Measurements from ENCODE around the gene HDC.

Gene HDC, protein sequence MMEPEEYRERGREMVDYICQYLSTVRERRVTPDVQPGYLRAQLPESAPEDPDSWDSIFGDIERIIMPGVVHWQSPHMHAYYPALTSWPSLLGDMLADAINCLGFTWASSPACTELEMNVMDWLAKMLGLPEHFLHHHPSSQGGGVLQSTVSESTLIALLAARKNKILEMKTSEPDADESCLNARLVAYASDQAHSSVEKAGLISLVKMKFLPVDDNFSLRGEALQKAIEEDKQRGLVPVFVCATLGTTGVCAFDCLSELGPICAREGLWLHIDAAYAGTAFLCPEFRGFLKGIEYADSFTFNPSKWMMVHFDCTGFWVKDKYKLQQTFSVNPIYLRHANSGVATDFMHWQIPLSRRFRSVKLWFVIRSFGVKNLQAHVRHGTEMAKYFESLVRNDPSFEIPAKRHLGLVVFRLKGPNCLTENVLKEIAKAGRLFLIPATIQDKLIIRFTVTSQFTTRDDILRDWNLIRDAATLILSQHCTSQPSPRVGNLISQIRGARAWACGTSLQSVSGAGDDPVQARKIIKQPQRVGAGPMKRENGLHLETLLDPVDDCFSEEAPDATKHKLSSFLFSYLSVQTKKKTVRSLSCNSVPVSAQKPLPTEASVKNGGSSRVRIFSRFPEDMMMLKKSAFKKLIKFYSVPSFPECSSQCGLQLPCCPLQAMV

DNA sequence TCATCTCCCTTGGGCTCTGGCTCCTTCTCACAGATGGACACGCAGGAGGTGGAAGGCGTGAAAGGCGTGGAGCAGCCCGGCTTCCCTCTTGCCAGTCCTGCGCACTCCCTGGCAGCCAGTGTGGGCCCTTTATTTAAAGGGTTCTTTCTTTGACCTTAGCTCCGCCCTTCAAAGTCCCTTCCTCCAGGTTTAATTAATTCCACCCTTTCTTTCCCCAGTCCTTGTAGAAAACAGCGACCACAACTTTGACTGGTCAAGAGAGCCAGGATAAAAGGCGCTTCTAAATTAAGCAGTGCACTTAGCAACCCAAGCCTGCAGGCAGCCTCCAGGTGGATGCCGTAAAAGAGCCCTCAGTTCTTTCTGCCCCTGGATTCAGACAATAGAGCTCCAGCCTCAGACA lies at the start of gene HDC:
HDC (minus strand) TSS at position 107 of the 400 bp plus-strand sequence; CDS start at position 4, 103 bp downstream.
- no peak for DNase-seq (ENCODE audit: low spot score)

DNA sequence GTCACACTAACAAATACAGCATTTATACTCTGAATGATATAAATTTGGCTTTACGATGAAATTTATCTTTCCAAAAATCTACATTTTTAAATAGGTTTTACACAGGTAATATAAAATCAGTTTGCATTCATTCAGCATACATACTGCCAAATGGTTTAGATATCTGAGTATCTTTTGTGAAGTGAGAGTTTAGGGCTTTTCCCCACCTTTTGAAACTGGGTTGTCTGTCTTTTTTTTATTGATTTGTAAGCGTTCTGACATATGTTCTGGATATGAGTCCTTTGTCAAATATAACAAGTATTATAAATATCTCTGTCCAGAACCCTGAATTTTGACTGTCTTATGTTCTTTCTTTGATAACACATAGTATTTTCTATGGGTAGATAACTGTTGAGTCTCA lies 47.1 kb upstream of the HDC start:
- no peak for DNase-seq (ENCODE audit: low spot score)

DNA sequence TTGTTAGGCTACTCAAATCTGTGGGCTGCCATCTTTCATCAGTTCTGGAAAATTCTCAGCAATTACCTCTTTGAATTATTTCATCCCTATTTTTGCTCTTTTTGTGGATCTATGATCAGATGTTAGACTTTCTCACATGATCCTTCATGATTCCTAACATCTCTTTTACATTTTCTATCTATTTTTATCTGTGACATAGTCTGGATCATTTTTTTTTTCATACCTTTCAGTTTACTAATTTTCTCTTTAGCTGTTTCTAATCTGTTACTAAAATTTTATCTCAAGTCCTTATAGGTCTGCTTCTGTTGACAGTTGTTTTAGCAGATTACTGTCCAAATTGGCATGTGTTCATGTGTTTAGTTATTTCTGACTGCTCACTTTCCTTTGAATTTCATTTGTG lies 42.3 kb upstream of the HDC start:
- DNase-seq (ENCODE audit: low spot score): no peak

DNA sequence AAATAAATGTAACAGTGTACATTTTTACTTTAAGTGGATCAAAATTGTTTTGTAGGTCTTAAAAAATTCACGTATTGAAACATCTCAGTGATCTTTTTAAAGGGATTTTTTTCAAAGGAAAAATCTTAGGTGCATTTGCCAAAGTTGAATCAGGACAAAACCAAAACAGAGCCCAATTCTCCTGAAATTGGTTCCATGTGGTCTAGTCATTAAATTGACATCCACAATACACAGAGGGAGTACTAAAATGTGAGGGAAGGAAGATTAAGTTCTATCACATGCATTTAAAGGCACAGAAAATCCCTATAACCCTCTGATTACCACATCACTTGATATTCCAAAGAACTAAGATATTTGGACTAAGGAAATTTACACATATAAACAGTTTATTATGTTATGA lies 39.3 kb upstream of the HDC start:
- no peak for DNase-seq (ENCODE audit: low spot score)

DNA sequence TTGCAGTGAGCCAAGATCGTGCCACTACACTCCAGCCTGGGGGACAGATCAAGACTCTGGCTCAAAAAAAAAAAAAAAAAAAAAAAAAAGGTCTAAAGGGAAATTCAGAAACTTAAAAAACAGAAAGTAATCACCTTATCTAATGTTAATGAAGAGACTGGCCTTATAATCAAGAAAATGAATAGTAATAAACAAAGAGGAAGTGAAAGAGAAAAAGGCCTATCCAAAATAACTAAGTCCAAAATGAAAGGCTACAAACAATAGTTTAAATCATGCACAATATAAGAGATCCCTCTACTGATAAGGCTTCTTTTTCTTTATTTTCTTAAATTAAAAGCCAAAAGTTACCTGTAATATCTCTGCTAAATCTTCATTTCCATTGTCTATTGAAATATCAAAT lies 37.1 kb upstream of the HDC start:
- DNase-seq (ENCODE audit: low spot score): no peak

DNA sequence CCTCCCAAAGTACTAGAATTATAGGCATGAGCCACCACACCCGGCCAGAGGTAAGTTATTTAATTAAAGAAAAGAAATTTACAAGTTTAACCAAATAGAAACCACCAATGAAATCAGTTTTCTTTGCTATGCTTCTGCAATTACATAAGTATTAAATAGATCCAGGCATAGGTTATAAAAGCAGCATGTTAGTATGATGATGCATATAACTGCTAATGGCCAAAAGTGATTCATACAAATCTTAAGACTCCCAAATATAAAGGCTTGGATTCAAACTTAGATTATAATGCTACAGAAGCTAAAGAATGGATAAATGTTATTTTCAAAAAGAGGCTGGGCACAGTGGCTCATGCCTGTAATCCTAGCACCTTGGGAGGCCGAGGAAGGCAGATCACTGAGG lies 32.8 kb upstream of the HDC start:
- DNase-seq (ENCODE audit: low spot score): no peak

DNA sequence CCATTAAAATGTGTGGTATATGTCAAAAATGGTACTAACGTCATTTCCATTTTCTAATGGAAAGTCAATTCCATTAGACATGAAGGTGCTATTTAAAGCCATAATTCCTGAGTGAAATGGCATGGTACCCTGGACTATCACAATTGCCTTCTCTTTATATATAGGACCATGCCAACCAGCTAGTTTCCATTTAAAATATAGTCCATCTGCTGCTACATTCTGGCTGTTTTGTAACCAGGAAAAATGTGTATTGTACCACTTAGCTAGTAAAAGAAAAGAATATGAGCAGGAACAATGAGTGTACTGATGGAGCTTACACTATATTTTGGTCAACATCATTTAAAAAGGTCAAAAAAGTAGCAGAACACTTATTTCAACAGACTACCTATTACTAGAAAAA lies 30.4 kb upstream of the HDC start:
- DNase-seq (ENCODE audit: low spot score): no peak

DNA sequence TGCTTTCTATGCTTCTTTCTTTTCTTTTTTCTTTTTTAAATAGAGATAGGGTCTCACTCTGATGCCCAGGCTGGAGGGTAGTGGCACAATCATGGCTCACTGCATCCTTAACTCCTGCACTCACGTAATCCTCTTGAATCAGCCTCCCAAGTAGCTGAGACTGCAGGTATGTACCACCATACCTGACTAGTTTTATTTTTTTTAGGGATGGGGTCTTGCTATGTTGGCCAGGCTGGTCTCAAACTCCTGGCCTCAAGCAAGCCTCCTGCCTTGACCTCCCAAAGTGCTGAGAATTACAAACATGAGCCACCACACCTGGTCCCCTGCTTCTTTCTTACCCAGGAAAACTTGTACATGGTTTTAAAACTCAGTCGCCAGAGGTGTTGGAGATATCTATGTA lies 24.2 kb upstream of the HDC start:
- DNase-seq (ENCODE audit: low spot score): no peak

DNA sequence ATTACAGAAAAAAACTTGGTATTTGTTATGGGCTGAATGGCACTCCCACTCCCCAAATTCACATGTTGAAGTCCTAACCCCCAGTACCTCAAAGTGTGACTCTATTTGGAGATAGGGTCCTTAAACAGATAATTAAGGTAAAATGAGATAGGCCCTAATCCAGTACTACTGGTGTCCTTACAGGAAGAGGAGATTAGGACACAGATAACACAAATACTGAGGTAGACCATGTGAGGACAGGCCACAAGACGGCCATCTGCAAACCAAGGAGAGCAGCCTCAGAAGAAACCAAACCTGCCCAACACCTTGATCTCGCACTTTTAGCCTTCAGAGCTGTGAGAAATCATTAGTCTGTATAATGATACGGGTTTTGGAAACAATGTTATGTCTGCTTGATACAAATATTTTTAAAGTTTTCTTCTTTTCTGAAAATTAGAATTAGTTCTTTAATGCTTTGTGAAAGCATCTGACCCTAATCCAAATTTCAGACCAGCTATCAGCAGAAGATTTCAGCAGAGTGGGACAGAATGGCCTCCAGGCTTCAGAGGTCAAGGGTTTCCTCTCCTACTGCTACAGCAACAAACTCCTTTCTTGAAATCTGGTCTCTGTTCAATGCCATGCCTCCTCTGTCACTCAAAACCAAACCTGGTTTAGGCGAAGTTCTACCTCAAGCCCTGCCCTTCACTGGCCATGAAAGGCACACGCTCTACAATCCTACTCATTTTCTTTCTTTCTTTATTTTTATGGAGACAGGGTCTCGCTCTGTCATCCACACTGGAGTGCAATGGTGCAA lies 22.0 kb upstream of the HDC start:
- DNase-seq (ENCODE audit: low spot score): no peak

DNA sequence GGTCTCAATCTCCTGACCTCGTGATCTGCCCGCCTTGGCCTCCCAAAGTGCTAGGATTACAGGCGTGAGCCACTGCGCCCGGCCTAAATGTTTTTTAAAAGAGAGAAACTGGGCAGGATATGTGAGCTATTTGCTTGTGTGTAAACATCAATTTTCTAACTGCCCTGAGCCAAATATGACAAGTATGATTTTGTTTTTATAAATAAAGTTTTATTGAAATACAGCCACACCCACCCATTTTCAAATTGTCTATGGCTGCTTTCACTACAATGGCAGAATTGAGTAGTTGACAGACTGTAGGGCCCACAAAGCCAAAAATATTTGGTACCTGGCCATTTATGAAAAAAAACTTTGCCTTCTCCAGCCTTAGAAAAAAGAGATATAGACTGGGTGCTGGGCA lies 15.9 kb upstream of the HDC start:
- no peak for DNase-seq (ENCODE audit: low spot score)

DNA sequence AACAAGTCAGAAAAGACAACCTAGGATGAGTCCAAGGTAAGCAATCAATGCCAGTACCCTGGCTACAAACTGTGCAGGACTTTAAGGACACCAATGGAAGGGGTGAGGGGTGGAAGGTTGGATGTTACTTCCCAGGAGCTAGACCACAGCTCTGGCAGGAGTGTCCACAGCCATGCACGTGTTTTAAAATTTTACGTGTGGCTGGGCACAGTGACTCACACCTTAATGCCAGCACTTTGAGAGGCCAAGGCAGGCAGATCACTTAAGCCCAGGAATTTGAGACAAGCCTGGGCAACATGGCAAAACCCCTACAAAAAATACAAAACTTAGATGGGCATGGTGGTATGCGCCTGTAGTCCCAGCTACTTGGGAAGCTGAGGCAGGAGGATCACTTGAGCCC lies 14.7 kb upstream of the HDC start:
- DNase-seq (ENCODE audit: low spot score): no peak

DNA sequence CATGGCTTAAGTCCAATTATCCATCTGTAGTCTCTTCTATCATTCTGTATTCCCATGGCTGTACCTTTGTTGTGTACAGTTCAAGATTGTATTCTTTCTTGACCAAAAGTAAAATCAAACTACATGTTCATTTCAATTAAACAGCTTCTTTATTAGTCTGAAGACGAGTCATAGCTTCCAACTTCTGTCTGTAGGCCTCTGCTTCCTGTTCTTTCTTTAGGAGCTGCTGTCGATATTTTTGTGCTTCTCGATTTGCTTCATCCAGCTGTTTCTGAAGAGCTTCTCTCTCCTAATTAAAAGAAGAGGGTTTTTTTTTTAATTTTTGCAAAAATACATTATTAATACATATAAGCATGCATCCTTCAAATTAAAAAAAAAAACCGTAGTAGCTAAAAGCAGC lies 13.0 kb upstream of the HDC start:
- DNase-seq (ENCODE audit: low spot score): no peak

DNA sequence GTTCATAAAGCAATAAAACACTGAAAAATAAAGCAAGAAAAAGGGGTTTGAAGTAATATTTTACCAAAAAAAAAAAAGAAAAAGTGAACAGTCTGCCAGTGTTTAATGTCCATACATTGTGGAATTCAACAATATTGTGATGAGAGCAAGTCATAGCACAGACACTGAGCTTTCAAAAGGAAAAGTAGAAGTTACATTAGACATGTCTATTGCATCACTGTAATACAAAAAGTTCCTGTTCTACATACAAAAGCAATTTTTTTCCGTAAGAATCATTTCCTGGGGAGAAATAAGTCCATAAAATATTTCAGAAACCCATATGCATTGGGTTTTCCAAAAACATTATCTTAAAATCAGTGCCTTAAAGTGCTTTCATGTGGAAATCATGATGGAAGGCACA lies 11.8 kb upstream of the HDC start:
- no peak for DNase-seq (ENCODE audit: low spot score)

DNA sequence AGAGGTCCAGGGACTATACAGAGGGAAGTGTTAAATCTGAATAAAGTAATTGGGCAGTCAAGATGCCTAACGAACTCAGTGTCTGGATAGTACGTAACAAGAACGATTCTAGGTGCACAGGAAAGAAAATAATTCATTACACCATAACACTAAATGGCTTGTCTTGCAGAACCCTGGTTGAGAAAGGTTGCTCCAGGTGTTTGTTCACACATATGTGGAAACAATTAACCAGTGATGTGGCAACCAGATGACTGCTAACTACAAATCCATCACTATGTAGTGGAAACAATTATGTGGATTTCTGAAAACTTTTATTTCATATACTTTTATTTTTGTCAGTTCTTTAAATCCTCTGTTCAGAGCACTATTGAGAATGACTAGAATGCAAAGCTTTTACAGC lies 10.4 kb upstream of the HDC start:
- no peak for DNase-seq (ENCODE audit: low spot score)

DNA sequence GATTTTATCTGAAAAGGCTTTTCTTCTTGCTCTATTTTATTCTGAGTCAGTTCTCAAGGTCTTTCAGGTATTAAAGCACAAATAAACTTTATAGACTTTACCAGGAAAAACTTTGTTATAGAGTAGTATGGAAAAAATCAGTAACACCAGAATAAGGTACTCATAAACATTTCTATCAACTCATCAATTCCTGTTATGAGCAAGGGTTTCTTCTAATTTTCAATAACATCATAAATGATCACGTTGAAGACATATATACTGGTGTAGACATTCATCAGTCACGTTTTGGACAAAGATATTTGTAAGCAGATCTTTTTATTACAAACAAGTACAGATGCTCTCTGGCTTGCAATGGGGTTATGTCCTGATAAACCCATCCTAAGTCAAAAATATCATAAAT lies 9.6 kb upstream of the HDC start:
- DNase-seq (ENCODE audit: low spot score): no peak

DNA sequence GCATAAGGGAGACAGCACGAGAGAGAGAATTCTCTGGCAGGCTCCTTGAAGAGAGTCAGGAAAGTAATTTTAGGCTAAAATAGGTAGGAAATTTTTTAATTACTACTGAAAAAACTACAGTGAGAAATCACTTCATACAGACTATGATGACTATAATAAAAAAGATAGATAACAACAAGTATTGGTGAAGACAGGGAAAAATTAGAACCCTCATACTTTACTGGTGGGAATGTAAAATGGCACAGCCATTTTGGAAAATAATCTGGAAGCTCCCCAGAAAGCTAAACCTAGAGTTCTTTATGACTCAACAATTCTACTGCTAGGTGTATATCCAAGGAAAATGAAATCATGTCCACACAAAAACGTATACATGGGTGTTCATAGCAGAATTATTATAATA lies 2.1 kb upstream of the HDC start:
- no peak for DNase-seq (ENCODE audit: low spot score)

DNA sequence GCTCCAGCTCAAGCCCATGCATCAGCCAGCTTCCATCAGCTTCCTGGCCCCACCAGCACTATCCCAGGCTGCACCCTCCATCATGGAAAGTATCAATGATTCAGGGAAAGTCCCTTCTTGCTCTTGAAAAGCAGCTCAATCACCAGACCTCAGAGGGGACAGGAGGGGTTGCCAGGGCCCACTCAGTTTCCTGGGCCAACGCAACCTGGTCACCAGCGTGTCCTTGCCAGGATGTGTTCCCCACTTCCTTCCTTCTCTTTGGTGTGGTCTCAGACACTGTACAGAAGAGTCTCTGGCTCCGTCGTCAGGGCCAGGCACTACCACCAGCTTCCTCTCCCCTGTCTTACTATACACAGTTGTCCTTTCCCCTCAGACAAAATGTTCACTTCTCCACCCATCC lies 3.0 kb downstream of the HDC start:
- DNase-seq (ENCODE audit: low spot score): no peak

DNA sequence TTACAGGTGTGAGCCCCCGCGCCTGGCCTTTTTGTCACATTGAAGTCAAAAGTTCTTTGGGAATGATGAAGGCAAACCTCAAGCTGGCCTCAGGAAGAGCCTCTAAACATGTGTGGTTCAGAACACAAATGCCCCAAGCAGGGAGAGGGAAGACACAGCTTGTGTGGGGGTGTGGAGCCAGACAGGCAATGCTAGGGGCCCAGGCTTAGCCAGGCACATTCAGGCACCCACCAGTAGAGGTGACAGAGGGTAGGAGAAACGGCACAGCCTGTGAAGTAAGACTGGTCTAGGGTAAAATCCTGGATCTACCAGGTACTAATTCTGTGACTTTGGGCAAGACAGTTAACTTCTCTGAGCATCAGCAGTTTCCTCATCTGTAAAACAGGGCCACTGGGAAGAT lies 3.5 kb downstream of the HDC start:
- DNase-seq (ENCODE audit: low spot score): no peak

DNA sequence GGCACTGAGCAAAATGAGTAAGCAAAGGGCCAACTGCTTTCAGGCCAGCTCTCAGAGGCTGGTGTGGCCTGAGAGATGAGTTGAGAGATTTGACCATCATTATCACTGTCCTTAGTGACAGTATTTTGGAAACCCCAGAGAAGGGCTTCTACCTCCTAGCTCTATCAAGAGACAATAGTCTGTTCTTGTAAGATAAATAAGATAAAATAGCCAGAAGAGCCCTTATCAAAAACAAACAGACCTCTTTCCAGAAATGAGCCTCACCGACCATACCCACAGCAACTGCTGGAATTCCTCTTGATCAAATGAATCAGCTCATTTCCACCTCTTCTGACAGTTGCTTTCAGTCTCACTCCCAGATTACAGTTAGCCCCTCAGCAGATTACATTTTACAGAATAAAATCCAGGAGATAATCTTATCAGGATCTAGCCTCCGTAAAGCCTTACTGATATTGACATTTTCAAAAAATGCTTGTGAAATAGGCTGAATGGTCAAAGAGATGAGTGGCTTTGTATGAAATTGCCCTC lies 4.5 kb downstream of the HDC start:
- DNase-seq (ENCODE audit: low spot score): no peak

DNA sequence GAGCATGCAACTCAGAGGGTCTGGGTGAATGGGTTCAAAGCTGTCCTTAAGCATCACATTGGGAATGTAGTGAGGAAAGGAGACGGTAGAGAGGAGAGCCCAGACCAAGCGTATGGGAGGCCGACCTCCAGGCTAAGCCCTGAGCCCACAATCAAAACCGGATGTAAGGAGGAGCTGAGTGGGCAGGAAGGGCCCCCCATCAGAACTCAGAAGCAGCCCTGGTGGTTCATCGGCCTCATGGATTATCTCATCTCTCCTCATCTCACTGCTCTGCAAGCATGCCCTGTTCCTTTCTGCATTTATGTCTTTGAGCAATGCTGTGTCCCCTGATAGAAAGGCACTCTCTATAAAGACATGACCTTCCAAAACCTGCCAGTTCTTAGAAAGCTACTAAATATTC lies 6.2 kb downstream of the HDC start:
- no peak for DNase-seq (ENCODE audit: low spot score)

DNA sequence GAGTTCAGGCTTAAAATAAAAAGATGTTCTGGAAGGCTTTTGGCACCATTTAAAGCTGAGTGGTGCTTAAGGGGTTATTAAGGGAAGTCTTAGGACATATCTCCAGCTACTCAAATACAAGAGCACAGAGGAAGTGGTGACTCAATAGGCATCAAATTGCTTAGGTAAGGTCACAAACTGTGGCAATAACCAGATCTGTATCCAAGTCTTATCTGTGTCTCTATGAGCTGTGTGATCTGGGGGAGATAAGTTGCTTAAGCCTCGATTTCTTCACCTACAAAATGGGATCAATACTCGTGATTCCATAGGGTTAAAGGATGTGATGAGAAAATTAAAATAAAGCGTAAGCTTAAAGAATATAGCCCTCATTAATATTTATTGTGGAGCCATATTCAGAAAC lies 7.6 kb downstream of the HDC start:
- no peak for DNase-seq (ENCODE audit: low spot score)

DNA sequence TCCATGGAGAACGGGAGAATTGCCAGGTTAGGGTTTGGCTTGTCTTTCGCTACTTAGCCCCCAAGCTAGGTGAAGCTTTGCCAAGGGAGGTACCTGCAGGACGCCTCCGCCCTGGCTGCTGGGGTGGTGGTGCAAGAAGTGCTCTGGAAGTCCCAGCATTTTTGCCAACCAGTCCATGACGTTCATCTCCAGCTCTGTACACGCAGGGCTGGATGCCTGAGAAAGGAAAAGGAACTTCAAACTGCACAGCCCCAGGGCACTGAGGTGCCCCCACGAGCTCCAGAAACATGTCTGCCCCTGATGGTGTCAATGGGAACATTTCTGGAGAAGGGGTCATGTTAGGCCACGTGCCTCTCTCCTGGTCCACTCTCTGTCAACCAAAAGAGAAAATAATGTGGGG lies 8.2 kb downstream of the HDC start:
- no peak for DNase-seq (ENCODE audit: low spot score)

Data from putamen (tissue), 1 donor.